HepG2 (cell line): ENCODE data around the gene PAXIP1. TPM values are rescaled to one million over a fixed set of nuclear protein-coding genes. Genes with fewer than 3 reads are reported as not detected.

Experiments
- ATAC-seq: fragments of 200-7000 bp; cut with Tn5 transposase; 3 replicates; pipeline ENCODE4 v1.9.1; 2020; ENCODE audit warnings: mild to moderate bottlenecking, moderate library complexity
- BruUV-seq: library from RNA; stranded (reverse); fragments of 400-500 nt; replicated peaks from 2 replicates; lab custom pipeline; 2021; lab: Mats Ljungman, UMichigan
- CTCF ChIA-PET: fragments of 300-600 bp; formaldehyde crosslinking; extraction: SDS; loops from one replicate; lab custom pipeline; 2021; ENCODE audit warnings: low total read pairs, inconsistent platforms, low intra/inter-chr PET ratio; lab: Yijun Ruan, JAX
- POLR2A ChIA-PET: fragments of 350-600 bp; sonication (Branson Sonifier 250); formaldehyde crosslinking; loops from one replicate; lab custom pipeline; 2020; ENCODE audit warnings: antibody characterized with exemption, inconsistent platforms; lab: Yijun Ruan, JAX
- DNase-seq: peaks from one replicate; pipeline ENCODE4 v3.0.0-alpha.2; 2015; ENCODE audit warnings: low spot score
- FAIRE-seq: peaks from 3 replicates; lab custom pipeline; 2011; peaks lifted over from hg19 to GRCh38; lab: Jason Lieb, UNC
- H2AFZ ChIP-seq: one replicate; pipeline ENCODE4 v1.6.1; 2011; ENCODE audit warnings: low read length, inconsistent platforms
- H3K27ac ChIP-seq: fragments of 300-600 bp; 3 replicates; pipeline ENCODE4 v1.8.0; 2011; ENCODE audit warnings: mixed run types, mild to moderate bottlenecking, mixed read lengths, low read length, inconsistent platforms; ENCODE audit not compliant: insufficient read depth; ENCODE audit errors: extremely low read length
- H3K27me3 ChIP-seq, 2 experiments: fragments of 200-600 bp in 1 of 2; 2 replicates in 1 of 2; 3 replicates in 1 of 2; pipeline versions ENCODE4 v1.6.0 to v1.8.0; 2011; ENCODE audit warnings: low read length in 2 of 2, mild to moderate bottlenecking in 2 of 2, moderate library complexity in 2 of 2, inconsistent platforms in 1 of 2; ENCODE audit not compliant: insufficient read depth in 2 of 2, control insufficient read depth in 1 of 2
- H3K36me3 ChIP-seq, 2 experiments: fragments of 200-600 bp in 1 of 2; replicated peaks in 1 of 2; 2 replicates in 1 of 2; 3 replicates in 1 of 2; pipeline versions ENCODE4 v1.5.1 to v1.8.0; 2011; ENCODE audit warnings: low read length in 2 of 2, inconsistent platforms in 1 of 2; ENCODE audit not compliant: insufficient read depth in 2 of 2, control insufficient read depth in 1 of 2
- H3K4me1 ChIP-seq: 2 replicates; pipeline ENCODE4 v1.5.1; 2012; ENCODE audit warnings: low read length, inconsistent platforms; ENCODE audit not compliant: insufficient read depth
- H3K4me2 ChIP-seq: 2 replicates; pipeline ENCODE4 v1.6.0; 2011; ENCODE audit warnings: low read depth, low read length, inconsistent platforms
- H3K4me3 ChIP-seq, 3 experiments: fragments of 200-600 bp in 1 of 3; sonication (generic), shearing (Covaris generic) in 1 of 3; replicated peaks in 1 of 3; 2 replicates each; pipeline ENCODE4 v1.5.1; 2011 to 2016; ENCODE audit warnings: low read length in 3 of 3, inconsistent platforms in 2 of 3, low read depth in 2 of 3, mild to moderate bottlenecking in 2 of 3, control low read depth in 1 of 3, mixed read lengths in 1 of 3; ENCODE audit not compliant: insufficient read depth in 1 of 3
- H3K79me2 ChIP-seq: one replicate; pipeline ENCODE4 v1.6.1; 2011; ENCODE audit warnings: low read length, inconsistent platforms; ENCODE audit not compliant: insufficient read depth
- H3K9ac ChIP-seq: 2 replicates; pipeline ENCODE4 v1.6.0; 2011; ENCODE audit warnings: mild to moderate bottlenecking, low read depth, low read length, inconsistent platforms; ENCODE audit not compliant: insufficient read depth
- H3K9me3 ChIP-seq: 2 replicates; pipeline ENCODE4 v1.5.1; 2012; ENCODE audit warnings: mild to moderate bottlenecking, low read length
- H4K20me1 ChIP-seq: 2 replicates; pipeline ENCODE4 v1.6.0; 2011; ENCODE audit warnings: inconsistent platforms, mild to moderate bottlenecking, low read length, moderate library complexity; ENCODE audit not compliant: insufficient read depth
- CREBL2 ChIP-seq: sonication (generic); formaldehyde crosslinking; IDR thresholded peaks from 2 replicates; pipeline ENCODE4 v1.8.1; 2023; ENCODE audit warnings: missing genetic modification reagents, mild to moderate bottlenecking, borderline replicate concordance
- DR1 ChIP-seq: sonication (generic); formaldehyde crosslinking; IDR thresholded peaks from 2 replicates; pipeline ENCODE4 v1.8.0; 2021; ENCODE audit warnings: mild to moderate bottlenecking, missing genetic modification reagents, inconsistent platforms
- MLLT10 ChIP-seq: sonication (generic); formaldehyde crosslinking; IDR thresholded peaks from 2 replicates; pipeline ENCODE4 v1.4.0; 2020; ENCODE audit warnings: missing genetic modification reagents
- NBN ChIP-seq: fragments of 450-650 bp; conservative IDR thresholded peaks from 2 replicates; pipeline ENCODE4 v1.6.1; 2017
- PHF8 ChIP-seq: sonication (generic); formaldehyde crosslinking; IDR thresholded peaks from 2 replicates; pipeline ENCODE4 v1.5.0; 2020; ENCODE audit warnings: missing genetic modification reagents
- PITX1 ChIP-seq: sonication (generic); formaldehyde crosslinking; IDR thresholded peaks from 2 replicates; pipeline ENCODE4 v1.5.1; 2020; ENCODE audit warnings: mild to moderate bottlenecking, missing genetic modification reagents
- PRDM10 ChIP-seq: sonication (generic); formaldehyde crosslinking; IDR thresholded peaks from 2 replicates; pipeline ENCODE4 v1.4.0; 2020; ENCODE audit warnings: low read depth, missing genetic modification reagents
- SOX13 ChIP-seq, 3 experiments: fragments of 450-650 bp in 1 of 3; sonication (generic) in 1 of 3; formaldehyde crosslinking in 1 of 3; IDR thresholded peaks in 2 of 3; conservative IDR thresholded peaks in 1 of 3; 2 replicates each; pipeline versions ENCODE4 v1.5.0 to v1.6.1; 2016 to 2020; ENCODE audit warnings: antibody characterized with exemption in 1 of 3, mild to moderate bottlenecking in 1 of 3, missing compliant biosample characterization in 1 of 3, missing genetic modification reagents in 1 of 3, moderate library complexity in 1 of 3
- TCF7L2 ChIP-seq: IDR thresholded peaks from 2 replicates; pipeline ENCODE4 v1.6.1; 2011; ENCODE audit warnings: mild to moderate bottlenecking, low read depth, low read length, moderate library complexity
- TFAP4 ChIP-seq: sonication (generic); IDR thresholded peaks from 2 replicates; pipeline ENCODE4 v1.6.1; 2016; ENCODE audit warnings: low read depth, borderline replicate concordance
- ZNF549 ChIP-seq: sonication (generic); formaldehyde crosslinking; IDR thresholded peaks from 2 replicates; pipeline ENCODE4 v1.5.0; 2020; ENCODE audit warnings: missing genetic modification reagents
- ZNF614 ChIP-seq: IDR thresholded peaks from 2 replicates; pipeline ENCODE4 v1.6.1; 2018; ENCODE audit warnings: missing biosample characterization, missing genetic modification reagents, inconsistent platforms, borderline replicate concordance
- ZNF772 ChIP-seq: sonication (generic); formaldehyde crosslinking; IDR thresholded peaks from 2 replicates; pipeline ENCODE4 v1.5.0; 2020; ENCODE audit warnings: mild to moderate bottlenecking, missing genetic modification reagents
- ZNF775 ChIP-seq: sonication (generic); formaldehyde crosslinking; IDR thresholded peaks from 2 replicates; pipeline ENCODE4 v1.4.0; 2020; ENCODE audit warnings: missing genetic modification reagents, mild to moderate bottlenecking, moderate library complexity, borderline replicate concordance
- WGBS: methylation state at CpG from one replicate; pipeline ENCODE4 v1.1.6; 2017; ENCODE audit warnings: low lambda C conversion rate; 5-methylcytosine and 5-hydroxymethylcytosine counted together
- in situ Hi-C: cut with HindIII; loops from 2 replicates; pipeline ENCODE4 v1.10.0; 2017; ENCODE audit warnings: low pct_unique_long_range_greater_than_20kb; ENCODE audit not compliant: extremely low pct_ligation_motif_present
- intact Hi-C: fragments of 100-400 bp; cut with micrococcal nuclease; formaldehyde crosslinking; loops from one replicate; pipeline ENCODE4 v1.10.0; 2022; ENCODE audit not compliant: unreplicated experiment
- polyA plus RNA-seq, 8 experiments: library from polyadenylated mRNA; depleted of rRNA in 3 of 8; stranded (reverse) in 7 of 8; unstranded in 1 of 8; fragments of >200 nt; fragmentation: Illumina TruSeq in 4 of 8; extraction: Trizol in 4 of 8; gene quantifications; 2 replicates each; pipeline versions ENCODE4 v1.2.1 to v1.2.3, GENCODE V29; 2011 to 2016; ENCODE audit warnings: low read depth in 4 of 8, missing spikeins in 1 of 8, mixed read lengths in 1 of 8; ENCODE audit not compliant: insufficient read depth in 1 of 8
- total RNA-seq, 5 experiments: library from RNA; depleted of rRNA; stranded (reverse); fragments of >200 nt; fragmentation: Illumina TruSeq; extraction: Trizol; gene quantifications; 2 replicates each; pipeline ENCODE4 v1.2.3, GENCODE V29; 2016; ENCODE audit warnings: low read depth in 1 of 5

The PAXIP1 gene
- total and polyA plus RNA-seq, 2 of the 13 experiments (the other 11 are each of a cell fraction or from before 2014, with no cell fraction given), result 11.6 to 16.2 TPM

- Histone ChIP-seq H3K79me2 (peaks cover 2% of the 10 kb centered on the region), H3K4me1 (no peaks in the 10 kb centered on the region), H3K9me3 (no peaks in the 10 kb centered on the region), H3K9ac (no peak overlapping the region), H4K20me1 (no peaks in the 10 kb centered on the region; the same call in 1 of the 2 replicates), H3K27me3 (no peaks in the 10 kb centered on the region), H3K4me2 (no peak overlapping the region), H2AFZ (no peak overlapping the region), H3K4me3 (no peak overlapping the region), H3K27ac (no peak overlapping the region), H3K36me3 (peaks cover 5 to 53% of the 10 kb centered on the region in 2 experiments)
- no peak for TF ChIP-seq PHF8 (CRISPR knock-in tag)
- no peak for TF ChIP-seq MLLT10 (CRISPR knock-in tag)
- no peak for TF ChIP-seq ZNF775 (CRISPR knock-in tag)
- TF ChIP-seq SOX13 (IDR thresholded peaks at IDR 0.05), result no peak
- no peak for TF ChIP-seq SOX13 (CRISPR knock-in tag; conservative IDR thresholded peaks at IDR 0.05 in 1 of 2, IDR thresholded peaks at IDR 0.05 in 1 of 2)
- TF ChIP-seq TFAP4, result no peak
- TF ChIP-seq ZNF772 (CRISPR knock-in tag), result no peak
- no peak for TF ChIP-seq ZNF614 (CRISPR knock-in tag)
- no peak for TF ChIP-seq NBN
- no peak for TF ChIP-seq ZNF549 (CRISPR knock-in tag)
- TF ChIP-seq CREBL2 (CRISPR knock-in tag), result no peak
- no peak for TF ChIP-seq DR1 (CRISPR knock-in tag)
- no peak for TF ChIP-seq PRDM10
- no peak for TF ChIP-seq PITX1 (CRISPR knock-in tag)
- no peak for TF ChIP-seq TCF7L2
- ATAC-seq (no peak), DNase-seq (no peak), FAIRE-seq (no peak)
- BruUV-seq, result no TSS peak
- in situ Hi-C loops, result no loop called here
- POLR2A ChIA-PET, result no interaction called here
- CTCF ChIA-PET, result no interaction called here
- 95% methylated on average over 3 of the region's 3 CpGs for WGBS
- intact Hi-C loops, result no loop called here
Measured at GRCh38 chr7:154990964-154991540, 11.9 kb downstream of the PAXIP1 start.
